HG03442 (cell line): ENCODE data around the gene GPR31.

Experiments
- ATAC-seq: cut with Tn5 transposase; IDR thresholded peaks from one replicate; pipeline ENCODE4 v1.9.1; 2021; ENCODE audit warnings: mild to moderate bottlenecking, moderate library complexity; ENCODE audit not compliant: unreplicated experiment

Gene GPR31

GRCh38 chr6:167140589-167141474, 16.9 kb downstream of the GPR31 start:
- no peak for ATAC-seq

- no peak for ATAC-seq
Observed at GRCh38 chr6:167139761-167140160, 18.0 kb downstream of the GPR31 start.

- no peak for ATAC-seq
Observed at GRCh38 chr6:167137881-167138280, 19.9 kb downstream of the GPR31 start.

- ATAC-seq, result no peak
Observed at GRCh38 chr6:167137081-167137480, 20.7 kb downstream of the GPR31 start.

GRCh38 chr6:167136376-167136775, 21.4 kb downstream of the GPR31 start:
- ATAC-seq, result no peak

- no peak for ATAC-seq
Observed at GRCh38 chr6:167134448-167135328, 23.1 kb downstream of the GPR31 start.

GRCh38 chr6:167130712-167131684, 26.8 kb downstream of the GPR31 start:
- ATAC-seq, result peak; percentile 46

GRCh38 chr6:167130008-167130677, 27.6 kb downstream of the GPR31 start:
- peak; percentile 40 for ATAC-seq

GRCh38 chr6:167129562-167129961, 28.2 kb downstream of the GPR31 start:
- ATAC-seq, result no peak

- no peak for ATAC-seq
Observed at GRCh38 chr6:167129159-167129558, 28.6 kb downstream of the GPR31 start.

GRCh38 chr6:167127785-167128531, 29.8 kb downstream of the GPR31 start:
- no peak for ATAC-seq

GRCh38 chr6:167125855-167126349, 31.9 kb downstream of the GPR31 start:
- no peak for ATAC-seq

GRCh38 chr6:167125410-167125809, 32.4 kb downstream of the GPR31 start:
- no peak for ATAC-seq

GRCh38 chr6:167124753-167125152, 33.0 kb downstream of the GPR31 start:
- ATAC-seq, result no peak

GRCh38 chr6:167122827-167123657, 34.7 kb downstream of the GPR31 start, which contains the start of gene CCR6:
TSS of gene CCR6 (plus strand) at chr6:167123096. CDS start at chr6:167136135, 13,039 bp downstream.
- ATAC-seq, result no peak

- no peak for ATAC-seq
Observed at GRCh38 chr6:167122041-167122826, 35.5 kb downstream of the GPR31 start.

- ATAC-seq, result no peak
Observed at GRCh38 chr6:167121335-167121841, 36.4 kb downstream of the GPR31 start.
